ENCODE data around the gene LOXL4.
A peak's percentile ranks its signal among the peaks of the same experiment; 100 is the strongest.

Gene LOXL4

GRCh38 chr10:98312349-98312748 lies 44.4 kb upstream of the LOXL4 start:
- H3K4me3 ChIP-seq (ENCODE audit: low read depth, low read length) = no peak overlapping the region
- TF ChIP-seq CTCF (IDR thresholded peaks at IDR 0.05; ENCODE audit: low read depth, low read length, missing control alignments) = no peak
- DNase-seq (ENCODE audit: low read depth) = no peak

- TF ChIP-seq CTCF (IDR thresholded peaks at IDR 0.05; ENCODE audit: low read depth, low read length, missing control alignments) = no peak
- no peak for DNase-seq (ENCODE audit: low read depth)
- H3K4me3 ChIP-seq (ENCODE audit: low read depth, low read length) = no peak overlapping the region
Measured at GRCh38 chr10:98310701-98311100, 42.7 kb upstream of the LOXL4 start.

- H3K4me3 ChIP-seq (ENCODE audit: low read depth, low read length) = no peak overlapping the region
- no peak for DNase-seq (ENCODE audit: low read depth)
- TF ChIP-seq CTCF (IDR thresholded peaks at IDR 0.05; ENCODE audit: low read depth, low read length, missing control alignments) = peak; percentile 67
Measured at GRCh38 chr10:98309366-98310355, 41.7 kb upstream of the LOXL4 start.

- TF ChIP-seq CTCF (IDR thresholded peaks at IDR 0.05; ENCODE audit: low read depth, low read length, missing control alignments) = no peak
- DNase-seq (ENCODE audit: low read depth) = no peak
- no peak overlapping the region for H3K4me3 ChIP-seq (ENCODE audit: low read depth, low read length)
Measured at GRCh38 chr10:98308669-98309365, 40.8 kb upstream of the LOXL4 start.

- no peak overlapping the region for H3K4me3 ChIP-seq (ENCODE audit: low read depth, low read length)
- DNase-seq (ENCODE audit: low read depth) = no peak
- no peak for TF ChIP-seq CTCF (IDR thresholded peaks at IDR 0.05; ENCODE audit: low read depth, low read length, missing control alignments)
Measured at GRCh38 chr10:98307916-98308541, 40.0 kb upstream of the LOXL4 start.

- DNase-seq (ENCODE audit: low read depth) = no peak
- no peak for TF ChIP-seq CTCF (IDR thresholded peaks at IDR 0.05; ENCODE audit: low read depth, low read length, missing control alignments)
- no peak overlapping the region for H3K4me3 ChIP-seq (ENCODE audit: low read depth, low read length)
Measured at GRCh38 chr10:98306501-98306900, 38.5 kb upstream of the LOXL4 start.
